HepG2 (cell line): ENCODE results near the gene BTG2. TPM values are rescaled to one million over a fixed set of nuclear protein-coding genes. Genes with fewer than 3 reads are reported as not detected.

Source experiments
- ATAC-seq: fragments of 200-7000 bp; cut with Tn5 transposase; 3 replicates; pipeline ENCODE4 v1.9.1; 2020; ENCODE audit warnings: mild to moderate bottlenecking, moderate library complexity
- BruUV-seq: library from RNA; stranded (reverse); fragments of 400-500 nt; replicated peaks from 2 replicates; lab custom pipeline; 2021; lab: Mats Ljungman, UMichigan
- CTCF ChIA-PET: fragments of 300-600 bp; formaldehyde crosslinking; extraction: SDS; loops from one replicate; lab custom pipeline; 2021; ENCODE audit warnings: low total read pairs, inconsistent platforms, low intra/inter-chr PET ratio; lab: Yijun Ruan, JAX
- POLR2A ChIA-PET: fragments of 350-600 bp; sonication (Branson Sonifier 250); formaldehyde crosslinking; loops from one replicate; lab custom pipeline; 2020; ENCODE audit warnings: antibody characterized with exemption, inconsistent platforms; lab: Yijun Ruan, JAX
- DNase-seq: peaks from one replicate; pipeline ENCODE4 v3.0.0-alpha.2; 2015; ENCODE audit warnings: low spot score
- FAIRE-seq: peaks from 3 replicates; lab custom pipeline; 2011; peaks lifted over from hg19 to GRCh38; lab: Jason Lieb, UNC
- H2AFZ ChIP-seq: one replicate; pipeline ENCODE4 v1.6.1; 2011; ENCODE audit warnings: low read length, inconsistent platforms
- H3K27ac ChIP-seq: fragments of 300-600 bp; 3 replicates; pipeline ENCODE4 v1.8.0; 2011; ENCODE audit warnings: mixed run types, mild to moderate bottlenecking, mixed read lengths, low read length, inconsistent platforms; ENCODE audit not compliant: insufficient read depth; ENCODE audit errors: extremely low read length
- H3K27me3 ChIP-seq, 2 experiments: fragments of 200-600 bp in 1 of 2; 2 replicates in 1 of 2; 3 replicates in 1 of 2; pipeline versions ENCODE4 v1.6.0 to v1.8.0; 2011; ENCODE audit warnings: low read length in 2 of 2, mild to moderate bottlenecking in 2 of 2, moderate library complexity in 2 of 2, inconsistent platforms in 1 of 2; ENCODE audit not compliant: insufficient read depth in 2 of 2, control insufficient read depth in 1 of 2
- H3K36me3 ChIP-seq, 2 experiments: fragments of 200-600 bp in 1 of 2; replicated peaks in 1 of 2; 2 replicates in 1 of 2; 3 replicates in 1 of 2; pipeline versions ENCODE4 v1.5.1 to v1.8.0; 2011; ENCODE audit warnings: low read length in 2 of 2, inconsistent platforms in 1 of 2; ENCODE audit not compliant: insufficient read depth in 2 of 2, control insufficient read depth in 1 of 2
- H3K4me1 ChIP-seq: 2 replicates; pipeline ENCODE4 v1.5.1; 2012; ENCODE audit warnings: low read length, inconsistent platforms; ENCODE audit not compliant: insufficient read depth
- H3K4me2 ChIP-seq: 2 replicates; pipeline ENCODE4 v1.6.0; 2011; ENCODE audit warnings: low read depth, low read length, inconsistent platforms
- H3K4me3 ChIP-seq, 3 experiments: fragments of 200-600 bp in 1 of 3; sonication (generic), shearing (Covaris generic) in 1 of 3; replicated peaks in 1 of 3; 2 replicates each; pipeline ENCODE4 v1.5.1; 2011 to 2016; ENCODE audit warnings: low read length in 3 of 3, inconsistent platforms in 2 of 3, low read depth in 2 of 3, mild to moderate bottlenecking in 2 of 3, control low read depth in 1 of 3, mixed read lengths in 1 of 3; ENCODE audit not compliant: insufficient read depth in 1 of 3
- H3K79me2 ChIP-seq: one replicate; pipeline ENCODE4 v1.6.1; 2011; ENCODE audit warnings: low read length, inconsistent platforms; ENCODE audit not compliant: insufficient read depth
- H3K9ac ChIP-seq: 2 replicates; pipeline ENCODE4 v1.6.0; 2011; ENCODE audit warnings: mild to moderate bottlenecking, low read depth, low read length, inconsistent platforms; ENCODE audit not compliant: insufficient read depth
- H3K9me3 ChIP-seq: 2 replicates; pipeline ENCODE4 v1.5.1; 2012; ENCODE audit warnings: mild to moderate bottlenecking, low read length
- H4K20me1 ChIP-seq: 2 replicates; pipeline ENCODE4 v1.6.0; 2011; ENCODE audit warnings: inconsistent platforms, mild to moderate bottlenecking, low read length, moderate library complexity; ENCODE audit not compliant: insufficient read depth
- HMG20A ChIP-seq: IDR thresholded peaks from 2 replicates; pipeline ENCODE4 v1.6.1; 2016; ENCODE audit warnings: borderline replicate concordance
- IKZF4 ChIP-seq: sonication (generic); formaldehyde crosslinking; IDR thresholded peaks from 2 replicates; pipeline ENCODE4 v1.5.1; 2020; ENCODE audit warnings: borderline replicate concordance, mild to moderate bottlenecking, low read depth, missing genetic modification reagents; ENCODE audit errors: not compliant biosample characterization
- KDM3A ChIP-seq: IDR thresholded peaks from 2 replicates; pipeline ENCODE4 v1.6.1; 2018; ENCODE audit warnings: low read depth, missing compliant biosample characterization
- KLF11 ChIP-seq: IDR thresholded peaks from 2 replicates; pipeline ENCODE4 v1.6.1; 2016; ENCODE audit warnings: missing compliant biosample characterization
- LRRFIP1 ChIP-seq: sonication (generic); formaldehyde crosslinking; conservative IDR thresholded peaks from 2 replicates; pipeline ENCODE4 v1.4.0; 2020; ENCODE audit warnings: missing genetic modification reagents
- RFX3 ChIP-seq: IDR thresholded peaks from 2 replicates; pipeline ENCODE4 v1.6.1; 2016; ENCODE audit warnings: missing biosample characterization, missing genetic modification reagents
- ZBTB1 ChIP-seq: sonication (generic); formaldehyde crosslinking; IDR thresholded peaks from 2 replicates; pipeline ENCODE4 v1.4.0; 2020; ENCODE audit warnings: missing genetic modification reagents, borderline replicate concordance
- ZNF205 ChIP-seq: IDR thresholded peaks from 2 replicates; pipeline ENCODE4 v1.6.1; 2018; ENCODE audit warnings: missing biosample characterization, missing genetic modification reagents
- ZNF687 ChIP-seq: sonication (generic); formaldehyde crosslinking; IDR thresholded peaks from 2 replicates; pipeline ENCODE4 v1.5.1; 2020; ENCODE audit warnings: mild to moderate bottlenecking, missing genetic modification reagents, moderate library complexity
- WGBS: methylation state at CpG from one replicate; pipeline ENCODE4 v1.1.6; 2017; ENCODE audit warnings: low lambda C conversion rate; 5-methylcytosine and 5-hydroxymethylcytosine counted together
- in situ Hi-C: cut with HindIII; loops from 2 replicates; pipeline ENCODE4 v1.10.0; 2017; ENCODE audit warnings: low pct_unique_long_range_greater_than_20kb; ENCODE audit not compliant: extremely low pct_ligation_motif_present
- intact Hi-C: fragments of 100-400 bp; cut with micrococcal nuclease; formaldehyde crosslinking; loops from one replicate; pipeline ENCODE4 v1.10.0; 2022; ENCODE audit not compliant: unreplicated experiment
- polyA plus RNA-seq, 8 experiments: library from polyadenylated mRNA; depleted of rRNA in 3 of 8; stranded (reverse) in 7 of 8; unstranded in 1 of 8; fragments of >200 nt; fragmentation: Illumina TruSeq in 4 of 8; extraction: Trizol in 4 of 8; gene quantifications; 2 replicates each; pipeline versions ENCODE4 v1.2.1 to v1.2.3, GENCODE V29; 2011 to 2016; ENCODE audit warnings: low read depth in 4 of 8, missing spikeins in 1 of 8, mixed read lengths in 1 of 8; ENCODE audit not compliant: insufficient read depth in 1 of 8
- total RNA-seq, 5 experiments: library from RNA; depleted of rRNA; stranded (reverse); fragments of >200 nt; fragmentation: Illumina TruSeq; extraction: Trizol; gene quantifications; 2 replicates each; pipeline ENCODE4 v1.2.3, GENCODE V29; 2016; ENCODE audit warnings: low read depth in 1 of 5

Gene BTG2
- total and polyA plus RNA-seq, 2 of the 13 experiments (the other 11 are each of a cell fraction or from before 2014, with no cell fraction given): 13.6 to 18.3 TPM

GRCh38 chr1:203278885-203279406 is 26.4 kb upstream of the BTG2 start (continued):
- TF ChIP-seq LRRFIP1 (CRISPR knock-in tag) (no peak), RFX3 (no peak), KDM3A (CRISPR knock-in tag) (no peak)

- ChIA-PET POLR2A (no interaction called here), CTCF (no interaction called here)
- peaks cover 26% of the 10 kb centered on the region for H3K4me1 ChIP-seq
- TF ChIP-seq ZNF687: no peak
- TF ChIP-seq KLF11 (CRISPR knock-in tag): no peak
- TF ChIP-seq ZNF205 (CRISPR knock-in tag): no peak
- no peak for TF ChIP-seq ZBTB1 (CRISPR knock-in tag)
- no peak for TF ChIP-seq HMG20A (CRISPR knock-in tag)
- TF ChIP-seq IKZF4 (CRISPR knock-in tag): no peak
- WGBS: 57% methylated on average over 5 of the region's 5 CpGs
- H3K36me3 ChIP-seq: no peaks in the 10 kb centered on the region
- BruUV-seq: no TSS peak
- no peak overlapping the region for H3K4me3 ChIP-seq
- intact Hi-C loops: no loop called here
- no peak overlapping the region for H3K4me2 ChIP-seq
- ATAC-seq: no peak
- DNase-seq: no peak
- peaks cover 0 to 40% of the 10 kb centered on the region in 2 experiments; a peak in 4 of 5 replicates for H3K27me3 ChIP-seq
- H4K20me1 ChIP-seq: no peaks in the 10 kb centered on the region
- no peak overlapping the region for H3K9ac ChIP-seq
- H3K79me2 ChIP-seq: no peaks in the 10 kb centered on the region
- no peaks in the 10 kb centered on the region for H3K9me3 ChIP-seq
- in situ Hi-C loops: no loop called here
- no peak overlapping the region for H3K27ac ChIP-seq
- FAIRE-seq: no peak
- no peak overlapping the region for H2AFZ ChIP-seq
Observed at GRCh38 chr1:203280061-203280460, 25.3 kb upstream of the BTG2 start.
